Ishikawa (cell line): ENCODE measurements around the gene CNTN4.

Experiments
- CEBPB ChIP-seq: IDR thresholded peaks from 2 replicates; pipeline ENCODE4 v1.6.1; 2012
- CREB1 ChIP-seq: IDR thresholded peaks from 2 replicates; pipeline ENCODE4 v1.6.1; 2012; ENCODE audit warnings: low read depth
- EGR1 ChIP-seq: IDR thresholded peaks from 2 replicates; pipeline ENCODE4 v1.6.1; 2012
- EP300 ChIP-seq: IDR thresholded peaks from 2 replicates; pipeline ENCODE4 v1.6.1; 2012; ENCODE audit warnings: borderline replicate concordance
- FOXM1 ChIP-seq: IDR thresholded peaks from 2 replicates; pipeline ENCODE4 v1.6.1; 2012; ENCODE audit warnings: low read depth, borderline replicate concordance
- MAX ChIP-seq: IDR thresholded peaks from 2 replicates; pipeline ENCODE4 v1.6.1; 2012
- NFIC ChIP-seq: IDR thresholded peaks from 2 replicates; pipeline ENCODE4 v1.6.1; 2012
- RAD21 ChIP-seq: IDR thresholded peaks from 2 replicates; pipeline ENCODE4 v1.6.1; 2012; ENCODE audit warnings: low read depth
- REST ChIP-seq: IDR thresholded peaks from 2 replicates; pipeline ENCODE4 v1.6.1; 2012; ENCODE audit warnings: low read depth, mild to moderate bottlenecking
- TAF1 ChIP-seq: IDR thresholded peaks from 2 replicates; pipeline ENCODE4 v1.6.1; 2012; ENCODE audit warnings: low read depth, mild to moderate bottlenecking
- TCF12 ChIP-seq: IDR thresholded peaks from 2 replicates; pipeline ENCODE4 v1.6.1; 2012; ENCODE audit warnings: low read depth
- TEAD4 ChIP-seq: IDR thresholded peaks from 2 replicates; pipeline ENCODE4 v1.6.1; 2012
- USF1 ChIP-seq: IDR thresholded peaks from 2 replicates; pipeline ENCODE4 v1.6.1; 2012
- YY1 ChIP-seq: IDR thresholded peaks from 2 replicates; pipeline ENCODE4 v1.6.1; 2012; ENCODE audit warnings: low read depth
- ZBTB7A ChIP-seq: IDR thresholded peaks from 2 replicates; pipeline ENCODE4 v1.6.1; 2012; ENCODE audit warnings: low read depth

Gene CNTN4

GRCh38 chr3:2967871-2968270, 869.2 kb downstream of the CNTN4 start:
- TF ChIP-seq TAF1 (no peak), ZBTB7A (no peak), EGR1 (no peak), EP300 (no peak), FOXM1 (no peak), TCF12 (no peak), REST (no peak), CREB1 (no peak), MAX (no peak), RAD21 (no peak), NFIC (no peak), YY1 (no peak), TEAD4 (no peak), CEBPB (no peak), USF1 (no peak)

GRCh38 chr3:2968475-2968874, 869.8 kb downstream of the CNTN4 start:
- TF ChIP-seq FOXM1, result no peak
- no peak for TF ChIP-seq EP300
- no peak for TF ChIP-seq MAX
- no peak for TF ChIP-seq TCF12
- TF ChIP-seq REST, result no peak
- no peak for TF ChIP-seq RAD21
- TF ChIP-seq USF1, result no peak
- TF ChIP-seq TAF1, result no peak
- no peak for TF ChIP-seq EGR1
- no peak for TF ChIP-seq ZBTB7A
- no peak for TF ChIP-seq TEAD4
- TF ChIP-seq YY1, result no peak
- no peak for TF ChIP-seq NFIC
- no peak for TF ChIP-seq CREB1
- no peak for TF ChIP-seq CEBPB

- no peak for TF ChIP-seq TAF1
- TF ChIP-seq ZBTB7A, result no peak
- no peak for TF ChIP-seq EGR1
- TF ChIP-seq FOXM1, result no peak
- TF ChIP-seq EP300, result no peak
- TF ChIP-seq TCF12, result no peak
- no peak for TF ChIP-seq CREB1
- TF ChIP-seq REST, result no peak
- TF ChIP-seq TEAD4, result no peak
- TF ChIP-seq RAD21, result no peak
These were observed 877.5 kb downstream of the CNTN4 start for GRCh38 chr3:2976212-2976611.

GRCh38 chr3:2976796-2977195, 878.1 kb downstream of the CNTN4 start:
- TF ChIP-seq ZBTB7A, result no peak
- TF ChIP-seq TCF12, result no peak
- TF ChIP-seq TEAD4, result no peak
- TF ChIP-seq EP300, result no peak
- no peak for TF ChIP-seq CEBPB
- TF ChIP-seq RAD21, result no peak
- TF ChIP-seq YY1, result no peak
- TF ChIP-seq TAF1, result no peak
- no peak for TF ChIP-seq REST
- TF ChIP-seq CREB1, result no peak
- TF ChIP-seq USF1, result no peak
- TF ChIP-seq EGR1, result no peak
- TF ChIP-seq MAX, result no peak
- no peak for TF ChIP-seq NFIC
- TF ChIP-seq FOXM1, result no peak
